ENCODE data around the gene ZNF883. TPM values are rescaled to one million over a fixed set of nuclear protein-coding genes. Genes with fewer than 3 reads are reported as not detected.

ZNF883 gene
- total and polyA plus RNA-seq, 2 experiments from 2014 or later: 26.8 to 44.4 TPM

DNA sequence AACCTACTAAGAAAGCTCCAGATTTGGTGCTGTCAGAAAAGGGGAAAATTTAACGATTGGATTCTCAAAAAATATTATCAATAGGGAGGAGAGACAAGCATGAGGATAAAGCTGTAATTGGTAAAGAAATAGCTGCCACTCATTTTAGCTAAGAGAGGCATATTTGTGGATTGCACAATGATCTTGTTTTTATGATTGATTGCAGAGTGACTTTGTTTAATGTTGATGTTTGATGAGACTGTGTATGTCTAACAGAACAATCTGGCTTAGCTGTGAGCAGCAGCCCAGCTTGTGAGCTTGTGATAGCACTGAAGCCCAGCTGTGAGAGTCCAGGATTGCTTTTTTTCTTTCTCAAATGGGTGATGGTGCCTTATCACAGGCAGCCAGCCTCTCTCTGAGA, 56.4 kb downstream of the ZNF883 start:
- no peaks in the 10 kb centered on the region for H3K79me2 ChIP-seq (replicated peaks; ENCODE audit: insufficient read depth)
- H4K20me1 ChIP-seq (replicated peaks; ENCODE audit: insufficient read depth): no peaks in the 10 kb centered on the region
- H3K27ac ChIP-seq (ENCODE audit: low read depth): no peak overlapping the region
- no peak overlapping the region for H3K4me2 ChIP-seq
- no peak overlapping the region for H2AFZ ChIP-seq
- H3K27me3 ChIP-seq (ENCODE audit: insufficient read depth): peaks cover 29% of the 10 kb centered on the region
- H3F3A ChIP-seq (replicated peaks; ENCODE audit: low read depth): no peaks in the 10 kb centered on the region
- peaks cover 2% of the 10 kb centered on the region for H3K27me3 Mint-ChIP-seq (ENCODE audit: insufficient read depth, low read depth, poor library complexity)
- H3K9me3 Mint-ChIP-seq: no peaks in the 10 kb centered on the region; the same call in 2 of the 3 replicates
- no peak overlapping the region for H3K4me3 ChIP-seq
- no peak overlapping the region for H3K27ac Mint-ChIP-seq
- H3K9me2 ChIP-seq (ENCODE audit: insufficient read depth): no peaks in the 10 kb centered on the region
- DNase-seq (ENCODE audit: low spot score) (no peak), ATAC-seq (no peak)
- H3K36me3 ChIP-seq (ENCODE audit: insufficient read depth): no peaks in the 10 kb centered on the region
- no peak overlapping the region for H3K4me3 Mint-ChIP-seq
- H3K4me1 Mint-ChIP-seq: no peaks in the 10 kb centered on the region
- no peaks in the 10 kb centered on the region for H3K36me3 Mint-ChIP-seq (ENCODE audit: low read depth)
- TF ChIP-seq, protein P1, sequence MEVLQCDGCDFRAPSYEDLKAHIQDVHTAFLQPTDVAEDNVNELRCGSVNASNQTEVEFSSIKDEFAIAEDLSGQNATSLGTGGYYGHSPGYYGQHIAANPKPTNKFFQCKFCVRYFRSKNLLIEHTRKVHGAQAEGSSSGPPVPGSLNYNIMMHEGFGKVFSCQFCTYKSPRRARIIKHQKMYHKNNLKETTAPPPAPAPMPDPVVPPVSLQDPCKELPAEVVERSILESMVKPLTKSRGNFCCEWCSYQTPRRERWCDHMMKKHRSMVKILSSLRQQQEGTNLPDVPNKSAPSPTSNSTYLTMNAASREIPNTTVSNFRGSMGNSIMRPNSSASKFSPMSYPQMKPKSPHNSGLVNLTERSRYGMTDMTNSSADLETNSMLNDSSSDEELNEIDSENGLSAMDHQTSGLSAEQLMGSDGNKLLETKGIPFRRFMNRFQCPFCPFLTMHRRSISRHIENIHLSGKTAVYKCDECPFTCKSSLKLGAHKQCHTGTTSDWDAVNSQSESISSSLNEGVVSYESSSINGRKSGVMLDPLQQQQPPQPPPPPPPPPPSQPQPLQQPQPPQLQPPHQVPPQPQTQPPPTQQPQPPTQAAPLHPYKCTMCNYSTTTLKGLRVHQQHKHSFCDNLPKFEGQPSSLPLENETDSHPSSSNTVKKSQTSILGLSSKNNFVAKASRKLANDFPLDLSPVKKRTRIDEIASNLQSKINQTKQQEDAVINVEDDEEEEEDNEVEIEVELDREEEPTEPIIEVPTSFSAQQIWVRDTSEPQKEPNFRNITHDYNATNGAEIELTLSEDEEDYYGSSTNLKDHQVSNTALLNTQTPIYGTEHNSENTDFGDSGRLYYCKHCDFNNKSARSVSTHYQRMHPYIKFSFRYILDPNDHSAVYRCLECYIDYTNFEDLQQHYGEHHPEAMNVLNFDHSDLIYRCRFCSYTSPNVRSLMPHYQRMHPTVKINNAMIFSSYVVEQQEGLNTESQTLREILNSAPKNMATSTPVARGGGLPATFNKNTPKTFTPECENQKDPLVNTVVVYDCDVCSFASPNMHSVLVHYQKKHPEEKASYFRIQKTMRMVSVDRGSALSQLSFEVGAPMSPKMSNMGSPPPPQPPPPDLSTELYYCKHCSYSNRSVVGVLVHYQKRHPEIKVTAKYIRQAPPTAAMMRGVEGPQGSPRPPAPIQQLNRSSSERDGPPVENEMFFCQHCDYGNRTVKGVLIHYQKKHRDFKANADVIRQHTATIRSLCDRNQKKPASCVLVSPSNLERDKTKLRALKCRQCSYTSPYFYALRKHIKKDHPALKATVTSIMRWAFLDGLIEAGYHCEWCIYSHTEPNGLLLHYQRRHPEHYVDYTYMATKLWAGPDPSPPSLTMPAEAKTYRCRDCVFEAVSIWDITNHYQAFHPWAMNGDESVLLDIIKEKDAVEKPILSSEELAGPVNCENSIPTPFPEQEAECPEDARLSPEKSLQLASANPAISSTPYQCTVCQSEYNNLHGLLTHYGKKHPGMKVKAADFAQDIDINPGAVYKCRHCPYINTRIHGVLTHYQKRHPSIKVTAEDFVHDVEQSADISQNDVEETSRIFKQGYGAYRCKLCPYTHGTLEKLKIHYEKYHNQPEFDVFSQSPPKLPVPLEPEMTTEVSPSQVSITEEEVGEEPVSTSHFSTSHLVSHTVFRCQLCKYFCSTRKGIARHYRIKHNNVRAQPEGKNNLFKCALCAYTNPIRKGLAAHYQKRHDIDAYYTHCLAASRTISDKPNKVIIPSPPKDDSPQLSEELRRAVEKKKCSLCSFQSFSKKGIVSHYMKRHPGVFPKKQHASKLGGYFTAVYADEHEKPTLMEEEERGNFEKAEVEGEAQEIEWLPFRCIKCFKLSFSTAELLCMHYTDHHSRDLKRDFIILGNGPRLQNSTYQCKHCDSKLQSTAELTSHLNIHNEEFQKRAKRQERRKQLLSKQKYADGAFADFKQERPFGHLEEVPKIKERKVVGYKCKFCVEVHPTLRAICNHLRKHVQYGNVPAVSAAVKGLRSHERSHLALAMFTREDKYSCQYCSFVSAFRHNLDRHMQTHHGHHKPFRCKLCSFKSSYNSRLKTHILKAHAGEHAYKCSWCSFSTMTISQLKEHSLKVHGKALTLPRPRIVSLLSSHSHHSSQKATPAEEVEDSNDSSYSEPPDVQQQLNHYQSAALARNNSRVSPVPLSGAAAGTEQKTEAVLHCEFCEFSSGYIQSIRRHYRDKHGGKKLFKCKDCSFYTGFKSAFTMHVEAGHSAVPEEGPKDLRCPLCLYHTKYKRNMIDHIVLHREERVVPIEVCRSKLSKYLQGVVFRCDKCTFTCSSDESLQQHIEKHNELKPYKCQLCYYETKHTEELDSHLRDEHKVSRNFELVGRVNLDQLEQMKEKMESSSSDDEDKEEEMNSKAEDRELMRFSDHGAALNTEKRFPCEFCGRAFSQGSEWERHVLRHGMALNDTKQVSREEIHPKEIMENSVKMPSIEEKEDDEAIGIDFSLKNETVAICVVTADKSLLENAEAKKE (CRISPR knock-in tag; IDR thresholded peaks at IDR 0.05): no peak
- TF ChIP-seq JUNB (IDR thresholded peaks at IDR 0.05; ENCODE audit: unreplicated experiment) (no peak), ZNF114 (CRISPR knock-in tag; IDR thresholded peaks at IDR 0.05) (no peak), STAT1 (IDR thresholded peaks at IDR 0.05; ENCODE audit: unreplicated experiment) (no peak), EZH2 (IDR thresholded peaks at IDR 0.05; ENCODE audit: low read depth, unreplicated experiment) (no peak), NANOG (IDR thresholded peaks at IDR 0.05; ENCODE audit: borderline replicate concordance) (no peak), POLR2AphosphoS5 (IDR thresholded peaks at IDR 0.05; ENCODE audit: low read depth) (no peak), EZH2phosphoT487 (IDR thresholded peaks at IDR 0.05; ENCODE audit: unreplicated experiment) (no peak)
- TF ChIP-seq, protein P2, sequence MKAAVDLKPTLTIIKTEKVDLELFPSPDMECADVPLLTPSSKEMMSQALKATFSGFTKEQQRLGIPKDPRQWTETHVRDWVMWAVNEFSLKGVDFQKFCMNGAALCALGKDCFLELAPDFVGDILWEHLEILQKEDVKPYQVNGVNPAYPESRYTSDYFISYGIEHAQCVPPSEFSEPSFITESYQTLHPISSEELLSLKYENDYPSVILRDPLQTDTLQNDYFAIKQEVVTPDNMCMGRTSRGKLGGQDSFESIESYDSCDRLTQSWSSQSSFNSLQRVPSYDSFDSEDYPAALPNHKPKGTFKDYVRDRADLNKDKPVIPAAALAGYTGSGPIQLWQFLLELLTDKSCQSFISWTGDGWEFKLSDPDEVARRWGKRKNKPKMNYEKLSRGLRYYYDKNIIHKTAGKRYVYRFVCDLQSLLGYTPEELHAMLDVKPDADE (IDR thresholded peaks at IDR 0.05): no peak
- TF ChIP-seq, protein P3, sequence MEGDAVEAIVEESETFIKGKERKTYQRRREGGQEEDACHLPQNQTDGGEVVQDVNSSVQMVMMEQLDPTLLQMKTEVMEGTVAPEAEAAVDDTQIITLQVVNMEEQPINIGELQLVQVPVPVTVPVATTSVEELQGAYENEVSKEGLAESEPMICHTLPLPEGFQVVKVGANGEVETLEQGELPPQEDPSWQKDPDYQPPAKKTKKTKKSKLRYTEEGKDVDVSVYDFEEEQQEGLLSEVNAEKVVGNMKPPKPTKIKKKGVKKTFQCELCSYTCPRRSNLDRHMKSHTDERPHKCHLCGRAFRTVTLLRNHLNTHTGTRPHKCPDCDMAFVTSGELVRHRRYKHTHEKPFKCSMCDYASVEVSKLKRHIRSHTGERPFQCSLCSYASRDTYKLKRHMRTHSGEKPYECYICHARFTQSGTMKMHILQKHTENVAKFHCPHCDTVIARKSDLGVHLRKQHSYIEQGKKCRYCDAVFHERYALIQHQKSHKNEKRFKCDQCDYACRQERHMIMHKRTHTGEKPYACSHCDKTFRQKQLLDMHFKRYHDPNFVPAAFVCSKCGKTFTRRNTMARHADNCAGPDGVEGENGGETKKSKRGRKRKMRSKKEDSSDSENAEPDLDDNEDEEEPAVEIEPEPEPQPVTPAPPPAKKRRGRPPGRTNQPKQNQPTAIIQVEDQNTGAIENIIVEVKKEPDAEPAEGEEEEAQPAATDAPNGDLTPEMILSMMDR (conservative IDR thresholded peaks at IDR 0.05; ENCODE audit: low read depth in 2 of 2): no peak
- TF ChIP-seq, protein P4, sequence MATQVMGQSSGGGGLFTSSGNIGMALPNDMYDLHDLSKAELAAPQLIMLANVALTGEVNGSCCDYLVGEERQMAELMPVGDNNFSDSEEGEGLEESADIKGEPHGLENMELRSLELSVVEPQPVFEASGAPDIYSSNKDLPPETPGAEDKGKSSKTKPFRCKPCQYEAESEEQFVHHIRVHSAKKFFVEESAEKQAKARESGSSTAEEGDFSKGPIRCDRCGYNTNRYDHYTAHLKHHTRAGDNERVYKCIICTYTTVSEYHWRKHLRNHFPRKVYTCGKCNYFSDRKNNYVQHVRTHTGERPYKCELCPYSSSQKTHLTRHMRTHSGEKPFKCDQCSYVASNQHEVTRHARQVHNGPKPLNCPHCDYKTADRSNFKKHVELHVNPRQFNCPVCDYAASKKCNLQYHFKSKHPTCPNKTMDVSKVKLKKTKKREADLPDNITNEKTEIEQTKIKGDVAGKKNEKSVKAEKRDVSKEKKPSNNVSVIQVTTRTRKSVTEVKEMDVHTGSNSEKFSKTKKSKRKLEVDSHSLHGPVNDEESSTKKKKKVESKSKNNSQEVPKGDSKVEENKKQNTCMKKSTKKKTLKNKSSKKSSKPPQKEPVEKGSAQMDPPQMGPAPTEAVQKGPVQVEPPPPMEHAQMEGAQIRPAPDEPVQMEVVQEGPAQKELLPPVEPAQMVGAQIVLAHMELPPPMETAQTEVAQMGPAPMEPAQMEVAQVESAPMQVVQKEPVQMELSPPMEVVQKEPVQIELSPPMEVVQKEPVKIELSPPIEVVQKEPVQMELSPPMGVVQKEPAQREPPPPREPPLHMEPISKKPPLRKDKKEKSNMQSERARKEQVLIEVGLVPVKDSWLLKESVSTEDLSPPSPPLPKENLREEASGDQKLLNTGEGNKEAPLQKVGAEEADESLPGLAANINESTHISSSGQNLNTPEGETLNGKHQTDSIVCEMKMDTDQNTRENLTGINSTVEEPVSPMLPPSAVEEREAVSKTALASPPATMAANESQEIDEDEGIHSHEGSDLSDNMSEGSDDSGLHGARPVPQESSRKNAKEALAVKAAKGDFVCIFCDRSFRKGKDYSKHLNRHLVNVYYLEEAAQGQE (IDR thresholded peaks at IDR 0.05; ENCODE audit: unreplicated experiment): no peak
- H3K4me1 ChIP-seq (ENCODE audit: insufficient read depth): no peaks in the 10 kb centered on the region

All from GM23338 (cell line).